COLO668 (cell line): ENCODE measurements around the gene LDB2.
"Not testable (repeated sequence)": the region's sequence is repeated elsewhere in the genome, so short reads cannot be mapped to it uniquely, and the experiment has no call there.

Experiments
- DNase-seq: peaks from one replicate; lab custom pipeline; 2025; ENCODE audit not compliant: unreplicated experiment; lab: John Stamatoyannopoulos, UW

LDB2 gene

DNA sequence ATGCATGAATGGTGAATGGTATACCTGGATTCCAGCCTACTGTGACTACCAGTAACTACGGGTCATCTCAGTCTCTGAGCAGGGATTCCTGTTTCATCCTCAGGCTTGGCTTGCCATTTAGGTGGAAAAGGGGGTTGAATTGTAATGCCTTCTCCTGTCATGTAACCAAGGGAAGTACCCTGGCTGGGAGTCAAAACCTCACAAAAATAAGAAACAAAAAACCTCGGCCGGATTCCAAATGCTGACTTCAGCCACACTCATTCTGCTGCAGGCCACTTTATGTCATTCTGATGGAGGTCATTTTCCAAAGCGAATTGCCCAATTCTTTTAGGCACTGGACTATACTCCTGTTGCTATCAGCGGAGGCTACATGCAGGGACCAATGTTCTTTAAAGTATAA lies 324.7 kb downstream of the LDB2 start:
- no peak for DNase-seq

DNA sequence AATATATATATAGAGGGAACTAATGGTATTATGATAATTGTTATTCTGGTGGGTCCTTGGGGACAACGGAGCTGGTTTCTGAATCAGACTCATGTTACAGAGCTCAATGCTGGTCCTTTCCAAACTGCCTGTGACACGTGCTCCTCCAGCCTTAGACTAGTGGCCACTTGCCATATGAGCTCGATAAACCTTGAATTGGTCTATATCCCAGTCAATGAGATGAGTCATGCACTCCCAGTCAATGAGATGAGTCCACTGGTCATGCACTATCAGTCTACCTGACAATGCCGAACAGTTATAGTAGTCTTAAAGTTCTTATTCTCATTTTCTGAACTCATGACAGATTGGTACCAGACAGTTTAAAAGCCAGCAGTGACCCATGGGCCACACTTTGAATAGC lies 325.2 kb downstream of the LDB2 start:
- DNase-seq, result no peak

DNA sequence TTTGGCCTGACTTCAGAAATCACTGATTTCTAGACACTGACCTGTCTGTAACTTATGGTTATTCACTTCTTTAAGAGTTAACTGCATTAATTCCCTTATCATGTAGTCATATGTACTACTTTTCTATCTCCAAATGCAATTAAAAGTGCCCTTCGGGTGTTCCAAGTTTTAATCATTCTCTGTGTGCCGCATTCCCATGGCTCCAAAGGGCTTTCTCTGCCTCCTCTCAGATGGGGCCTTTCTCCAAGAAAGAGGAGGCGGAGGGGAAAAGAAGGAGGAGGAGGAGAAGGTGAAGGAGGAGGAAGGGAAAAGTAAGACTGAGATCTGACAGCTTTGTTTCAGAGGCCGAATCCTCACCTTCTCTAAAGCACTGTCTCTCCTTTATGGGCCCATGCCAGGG lies 325.8 kb downstream of the LDB2 start:
- DNase-seq, result no peak

DNA sequence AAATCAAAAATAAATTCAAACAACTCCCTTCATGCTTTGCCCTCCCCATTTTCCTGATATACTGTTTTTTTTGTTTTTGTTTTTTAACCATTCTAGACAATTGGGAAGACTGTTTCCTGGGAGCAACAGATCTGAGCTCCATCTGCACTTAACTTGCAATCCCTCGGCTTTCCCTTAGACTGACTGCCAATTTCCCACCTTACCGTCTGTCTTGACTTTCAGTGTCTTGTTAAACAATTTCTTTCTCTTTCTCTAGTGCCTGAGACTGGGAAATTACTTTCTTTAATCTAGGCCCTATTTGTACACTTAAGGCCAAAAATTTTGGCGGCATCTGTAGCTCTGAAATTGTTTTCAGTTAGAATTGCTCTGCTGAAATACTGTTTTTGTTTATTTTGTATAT lies 326.3 kb downstream of the LDB2 start:
- no peak for DNase-seq

DNA sequence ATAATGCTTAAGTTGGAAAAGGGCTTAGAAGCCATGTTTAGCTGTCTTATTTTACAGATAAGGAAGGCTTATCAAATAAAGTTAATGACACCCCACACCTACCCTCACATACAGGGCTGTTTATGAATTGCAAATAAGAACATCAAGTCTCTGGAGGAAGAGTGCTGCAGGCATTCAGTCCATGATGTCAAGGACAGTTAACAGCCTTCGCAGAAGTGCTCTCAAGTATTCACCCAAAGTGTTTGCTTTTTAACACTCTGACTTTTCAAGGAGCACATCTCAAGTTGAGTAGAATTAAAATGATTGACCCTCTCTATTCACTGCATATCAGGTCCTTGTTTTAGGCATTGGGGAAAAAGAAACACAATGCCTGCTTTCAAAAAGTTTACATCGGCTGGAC lies 328.7 kb downstream of the LDB2 start:
- DNase-seq, result no peak

DNA sequence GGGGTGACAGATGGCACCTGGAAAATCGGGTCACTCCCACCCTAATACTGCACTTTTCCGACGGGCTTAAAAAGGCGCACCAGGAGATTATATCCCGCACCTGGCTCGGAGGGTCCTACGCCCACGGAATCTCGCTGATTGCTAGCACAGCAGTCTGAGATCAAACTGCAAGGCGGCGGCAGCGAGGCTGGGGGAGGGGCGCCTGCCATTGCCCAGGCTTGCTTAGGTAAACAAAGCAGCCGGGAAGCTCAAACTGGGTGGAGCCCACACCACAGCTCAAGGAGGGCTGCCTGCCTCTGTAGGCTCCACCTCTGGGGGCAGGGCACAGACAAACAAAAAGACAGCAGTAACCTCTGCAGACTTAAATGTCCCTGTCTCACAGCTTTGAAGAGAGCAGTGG lies 341.1 kb downstream of the LDB2 start:
- DNase-seq, result not testable (repeated sequence)

DNA sequence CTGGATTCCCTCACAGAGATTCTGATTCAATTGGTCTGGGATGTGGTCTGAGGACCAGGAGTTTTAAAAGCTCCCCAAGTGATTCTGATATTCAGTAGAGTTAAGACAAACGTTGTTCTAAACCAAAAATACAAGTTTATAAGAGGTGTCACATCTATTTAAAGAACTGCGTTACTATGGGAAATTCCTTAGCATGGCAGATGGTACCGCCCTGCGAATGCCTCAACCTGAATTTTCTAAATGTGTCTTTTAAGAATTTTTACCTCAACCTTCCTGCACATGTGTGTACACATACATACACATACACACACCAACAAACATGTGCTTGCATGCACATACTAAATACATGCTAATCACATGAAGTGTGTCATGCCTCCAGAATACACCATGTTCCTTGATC lies 343.3 kb downstream of the LDB2 start:
- DNase-seq, result no peak

DNA sequence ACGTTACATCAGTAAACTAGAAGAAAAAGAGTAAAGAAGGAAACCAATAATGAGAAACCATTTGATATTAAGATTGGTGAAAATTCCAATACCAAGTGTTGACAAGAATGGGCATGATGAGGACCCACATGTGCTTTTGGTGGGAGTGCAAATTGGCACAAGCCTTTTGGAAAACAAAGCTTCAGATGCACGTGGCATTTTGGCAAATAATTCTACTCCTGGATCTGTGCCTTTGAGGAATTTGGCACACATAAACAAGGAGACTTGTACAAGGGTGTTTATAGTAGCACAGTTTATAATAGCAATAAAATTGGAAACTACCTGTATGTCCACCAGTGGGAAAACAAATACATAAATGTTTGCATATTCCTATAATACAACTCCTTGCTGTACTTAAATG lies 347.9 kb downstream of the LDB2 start:
- DNase-seq, result no peak

DNA sequence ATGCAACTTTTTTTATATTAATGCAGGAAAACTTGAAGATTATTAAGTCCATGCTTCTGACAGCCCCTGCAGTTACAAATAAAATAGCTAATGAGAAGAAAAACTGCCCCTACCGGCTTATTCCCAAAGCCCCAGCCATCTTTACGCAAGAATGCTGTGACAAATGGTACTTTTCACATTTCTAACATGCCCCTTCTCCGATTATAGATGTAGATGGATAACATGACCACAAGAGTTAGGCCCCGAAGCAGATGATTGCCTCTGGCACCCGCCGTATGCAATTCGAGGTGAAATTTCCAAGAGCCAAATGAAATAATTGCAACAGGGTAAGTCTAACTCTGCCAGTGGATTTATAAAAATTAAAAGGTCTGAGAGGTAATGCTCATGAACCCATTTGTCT lies 352.8 kb downstream of the LDB2 start:
- DNase-seq, result no peak

DNA sequence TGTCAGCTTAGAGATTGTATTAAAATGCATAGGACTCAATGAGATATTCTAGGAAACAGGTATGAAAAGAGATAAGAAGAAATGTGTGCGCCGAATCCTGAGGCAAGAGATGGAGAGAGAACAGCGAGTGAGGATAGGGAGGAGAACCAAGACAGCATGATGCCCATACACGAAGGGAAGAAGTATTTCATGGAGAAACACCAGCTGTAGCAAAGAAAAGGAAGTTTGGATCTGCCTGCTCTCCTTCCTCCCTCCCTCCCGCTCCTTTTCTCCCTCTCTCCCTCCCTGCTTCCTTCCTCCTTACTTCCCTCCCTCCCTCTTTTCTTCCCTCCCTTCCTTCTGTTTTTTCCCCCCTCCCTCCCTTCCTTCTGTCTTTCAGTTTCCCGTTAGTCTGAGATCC lies 353.6 kb downstream of the LDB2 start:
- no peak for DNase-seq

DNA sequence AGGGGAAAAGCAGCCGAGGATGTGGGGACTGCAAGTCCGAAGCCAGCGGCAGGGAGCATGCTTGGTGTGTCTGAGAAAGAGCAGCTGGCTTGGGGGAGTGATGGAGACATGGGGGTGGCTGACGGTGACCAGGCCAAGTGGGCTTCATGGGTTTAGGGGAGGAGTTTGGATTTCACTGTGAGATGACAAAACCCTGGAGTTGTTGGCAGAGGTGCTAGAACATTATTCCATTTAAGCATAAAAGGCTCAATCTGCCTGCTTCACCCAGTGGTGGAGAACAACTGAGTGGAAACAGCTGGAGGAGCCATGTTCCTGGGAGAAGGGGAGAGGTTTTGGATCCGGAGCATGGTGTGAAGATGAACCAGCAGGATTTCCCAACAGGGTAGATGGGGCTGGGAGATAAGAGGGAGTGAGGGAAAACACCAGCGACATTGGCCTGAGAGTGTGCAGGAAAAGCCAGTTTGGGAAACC lies 354.2 kb downstream of the LDB2 start:
- no peak for DNase-seq

DNA sequence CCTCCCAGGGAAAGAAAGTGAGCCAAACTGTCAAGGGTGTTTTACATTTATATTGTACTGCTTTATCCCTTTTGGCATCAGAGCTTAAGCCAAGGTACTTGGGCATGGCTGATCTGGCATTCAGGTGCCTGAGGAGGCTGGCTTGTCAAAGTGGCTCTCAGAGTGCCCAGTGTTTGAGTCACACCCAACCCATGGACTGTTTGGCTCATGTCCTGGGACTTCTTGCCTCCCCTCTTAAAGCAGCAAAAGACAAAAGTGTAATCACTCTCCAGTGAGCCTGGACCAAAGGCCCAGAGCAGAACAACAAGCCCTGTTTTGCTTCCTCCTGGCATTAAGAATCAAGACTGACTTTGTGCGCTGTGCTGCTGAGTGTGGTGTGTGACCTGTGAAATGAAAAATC lies 360.5 kb downstream of the LDB2 start:
- no peak for DNase-seq

DNA sequence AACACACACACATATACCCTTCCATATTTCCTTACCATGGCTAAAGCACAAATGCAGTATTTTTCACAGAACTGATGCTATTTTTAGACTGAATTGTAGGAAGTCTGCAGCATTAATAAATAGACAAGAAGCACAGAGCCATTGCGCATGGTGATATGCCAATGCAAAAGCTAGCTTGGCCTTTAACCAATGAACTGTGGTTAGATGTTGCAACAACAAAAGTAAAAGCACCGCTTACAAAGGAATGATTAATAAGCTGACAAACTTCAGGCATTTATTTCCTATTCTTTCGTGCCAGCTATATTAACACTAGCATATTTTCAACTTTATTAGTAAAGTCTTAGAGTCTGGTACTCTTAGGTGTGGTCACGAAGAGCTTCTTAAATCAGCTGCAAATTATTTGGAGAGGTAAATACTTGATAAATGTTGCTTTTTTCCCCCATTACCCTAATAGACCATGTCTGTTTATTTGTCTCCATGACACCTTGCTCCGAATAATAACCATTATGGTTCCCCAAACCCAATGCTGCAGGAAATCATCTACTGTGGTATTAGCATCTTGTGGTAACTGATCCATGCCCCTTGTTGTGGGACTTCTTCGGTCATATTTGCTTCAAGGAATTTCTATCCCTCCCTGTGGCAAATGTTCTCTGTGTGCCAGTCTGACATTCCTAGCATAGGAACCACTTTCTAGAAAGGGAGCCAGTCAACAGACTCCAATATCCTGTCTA lies 366.0 kb downstream of the LDB2 start:
- DNase-seq, result no peak

DNA sequence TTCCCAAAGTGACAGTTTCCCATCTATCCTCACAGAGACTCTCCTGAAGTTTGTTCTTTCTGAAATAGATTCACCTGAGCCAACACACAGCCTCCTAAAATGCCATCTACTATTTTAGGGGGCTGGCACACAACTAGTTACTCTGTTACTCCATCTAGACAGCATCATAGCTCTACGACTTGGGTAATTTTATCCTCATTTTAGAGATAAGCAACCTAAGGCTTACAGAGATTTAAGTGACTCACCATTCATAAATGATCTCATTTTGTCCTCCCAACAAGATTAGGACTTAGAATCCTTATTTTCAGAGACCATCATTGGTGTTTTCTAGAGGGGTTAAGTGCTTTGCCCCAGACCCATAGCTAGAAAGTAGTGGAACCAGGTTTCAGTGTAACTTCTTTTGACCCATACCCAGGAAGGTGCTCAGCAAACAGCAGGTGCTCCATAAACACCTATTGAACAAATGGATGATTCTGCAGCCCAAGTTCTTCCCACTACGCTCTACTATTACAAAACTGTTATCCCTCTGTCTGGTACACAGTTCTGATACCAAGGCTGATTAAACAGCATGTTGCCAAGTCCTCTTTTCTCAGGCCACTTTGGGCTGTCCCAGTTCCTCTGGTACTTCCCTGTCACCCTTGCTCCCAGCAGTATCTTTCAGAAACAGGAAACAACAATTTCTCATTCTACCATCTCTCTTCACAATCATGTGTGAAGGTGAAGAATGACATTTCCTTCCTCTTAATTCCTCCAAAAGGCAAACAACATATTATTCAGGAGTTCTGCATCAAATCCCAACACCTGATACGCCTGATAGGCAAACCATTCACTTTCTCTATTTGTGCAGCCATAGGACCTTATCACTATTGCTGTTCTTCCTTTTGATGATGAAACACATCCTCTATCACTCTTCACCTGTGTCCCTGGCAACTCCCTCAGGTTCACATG lies 367.5 kb downstream of the LDB2 start:
- no peak for DNase-seq

DNA sequence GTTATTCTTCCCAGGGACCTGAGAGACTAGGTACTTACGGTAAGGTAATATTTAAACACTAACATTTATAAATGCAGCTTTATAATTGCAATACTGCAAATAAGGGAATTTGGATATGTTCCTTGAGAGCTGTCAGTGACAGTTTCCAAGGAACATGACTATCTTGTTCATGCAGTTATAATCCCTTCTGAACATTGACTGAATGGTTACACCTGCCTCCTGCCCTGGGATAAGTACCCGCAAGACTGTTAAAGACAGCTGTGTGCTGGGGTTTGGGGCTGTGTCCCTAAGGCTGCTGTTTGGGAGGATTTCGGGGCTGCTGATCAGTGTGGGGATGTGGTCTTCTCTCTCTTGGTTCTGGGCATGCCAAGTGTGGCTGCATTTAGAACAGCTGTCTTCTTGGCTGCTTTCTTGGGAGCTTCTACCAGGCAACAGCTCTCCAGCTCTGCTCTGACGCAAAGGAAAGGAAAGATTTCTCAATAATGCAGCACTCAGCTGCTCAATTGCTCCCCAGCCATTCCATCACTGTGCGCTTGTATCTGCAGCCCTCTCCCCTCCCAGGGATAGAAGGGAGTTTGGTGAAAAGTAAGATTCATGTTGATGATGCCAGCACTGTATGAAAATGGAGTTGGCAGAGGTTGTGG lies 373.4 kb downstream of the LDB2 start:
- no peak for DNase-seq

DNA sequence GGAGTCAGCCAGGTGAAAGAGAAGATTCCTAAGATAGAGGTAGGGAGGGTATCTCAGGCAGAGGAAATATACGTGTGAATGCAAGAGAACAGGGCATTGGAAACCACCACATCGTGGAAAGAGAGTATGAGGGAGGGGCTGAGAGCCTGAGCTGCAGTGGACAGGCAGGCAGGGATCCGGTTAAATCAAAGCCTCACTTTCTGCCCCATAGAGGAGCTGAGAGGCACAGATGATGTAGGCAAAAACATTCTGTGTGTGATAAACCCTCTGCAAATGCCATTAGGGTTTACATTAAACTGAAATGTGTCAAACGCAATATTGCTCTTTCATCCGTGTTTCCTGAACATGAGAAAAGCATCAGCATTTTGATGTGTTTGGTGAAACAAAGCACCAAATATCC lies 374.0 kb downstream of the LDB2 start:
- no peak for DNase-seq

DNA sequence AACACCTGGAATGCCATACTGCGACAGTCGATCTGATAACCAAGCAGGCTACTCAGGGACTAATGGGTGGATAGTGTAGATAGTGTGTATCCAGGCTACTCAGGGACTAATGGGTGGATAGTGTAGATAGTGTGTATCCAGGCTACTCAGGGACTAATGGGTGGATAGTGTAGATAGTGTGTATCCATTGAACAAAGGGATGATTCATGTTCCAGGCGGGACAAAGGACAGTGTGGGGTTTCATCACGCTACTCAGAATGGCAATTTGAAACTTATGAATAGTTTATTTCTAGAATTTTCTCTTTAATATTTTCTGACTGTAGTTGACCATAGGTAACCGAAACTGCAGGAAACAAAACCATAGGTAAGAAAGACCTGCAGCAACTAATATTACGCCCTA lies 374.9 kb downstream of the LDB2 start:
- DNase-seq, result not testable (repeated sequence)

DNA sequence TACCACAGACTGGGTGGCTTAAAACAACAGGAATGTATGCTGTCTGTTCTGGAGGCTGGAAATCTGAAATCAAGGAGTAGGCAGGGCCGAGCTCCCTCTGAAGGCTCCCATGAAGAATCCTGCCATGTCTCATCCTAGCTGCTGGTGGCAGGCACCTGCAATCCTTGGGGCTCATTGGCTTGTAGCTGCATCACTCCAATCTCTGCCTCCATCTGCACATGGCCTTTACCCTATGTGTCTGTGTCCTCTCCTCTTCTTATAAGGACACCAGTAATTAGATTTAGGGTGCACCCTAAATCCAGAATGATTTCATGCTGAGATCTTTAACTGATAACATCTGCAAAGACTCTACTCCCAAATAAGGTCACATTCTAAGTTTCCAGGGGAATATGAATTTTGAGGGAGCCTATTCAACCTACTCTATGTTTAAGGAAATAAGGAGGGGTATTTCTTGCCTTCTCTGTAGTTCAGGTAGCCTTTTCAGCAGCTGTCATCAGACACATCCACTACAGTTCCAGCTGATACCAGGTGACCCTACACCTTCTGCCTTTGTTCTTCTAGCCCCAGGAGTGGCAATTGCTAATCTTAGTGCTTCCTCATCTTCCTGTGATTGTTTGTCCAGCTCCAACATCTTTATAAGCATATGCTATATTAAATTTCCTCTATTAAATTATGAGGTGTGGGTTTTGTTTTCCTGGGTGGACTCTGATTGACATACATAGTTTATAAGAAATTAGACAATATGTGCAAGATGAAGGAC lies 377.1 kb downstream of the LDB2 start:
- no peak for DNase-seq

DNA sequence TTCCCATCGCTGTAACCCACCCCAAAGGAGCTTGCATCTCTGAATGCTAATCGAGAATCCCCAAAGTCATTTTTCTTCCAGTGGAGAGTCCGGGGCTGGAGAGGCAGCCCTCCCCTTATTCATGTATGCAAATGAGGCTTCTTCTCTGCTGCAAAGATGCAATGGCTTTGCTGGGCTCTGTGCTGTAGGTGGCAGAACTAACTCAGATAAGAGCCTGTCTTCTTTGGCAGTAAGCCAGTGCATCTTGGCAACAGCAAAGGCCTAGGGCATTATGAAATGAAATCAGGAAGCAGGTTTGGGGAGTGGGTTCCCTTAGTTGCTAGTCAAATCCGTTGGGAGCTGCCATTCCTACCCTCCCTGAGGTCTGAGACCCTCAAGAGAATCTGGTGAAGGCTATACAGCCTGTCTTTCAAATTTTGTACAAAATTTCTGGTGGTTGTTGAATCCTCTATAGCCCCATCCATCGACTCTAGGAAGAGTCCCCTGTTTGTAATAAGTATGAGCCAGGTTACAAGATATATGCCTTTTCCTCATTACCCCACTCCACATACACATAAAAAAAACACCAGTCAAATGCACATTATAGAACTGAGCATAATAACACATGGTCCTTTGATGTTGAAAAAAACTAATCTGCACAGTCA lies 381.5 kb downstream of the LDB2 start:
- no peak for DNase-seq

DNA sequence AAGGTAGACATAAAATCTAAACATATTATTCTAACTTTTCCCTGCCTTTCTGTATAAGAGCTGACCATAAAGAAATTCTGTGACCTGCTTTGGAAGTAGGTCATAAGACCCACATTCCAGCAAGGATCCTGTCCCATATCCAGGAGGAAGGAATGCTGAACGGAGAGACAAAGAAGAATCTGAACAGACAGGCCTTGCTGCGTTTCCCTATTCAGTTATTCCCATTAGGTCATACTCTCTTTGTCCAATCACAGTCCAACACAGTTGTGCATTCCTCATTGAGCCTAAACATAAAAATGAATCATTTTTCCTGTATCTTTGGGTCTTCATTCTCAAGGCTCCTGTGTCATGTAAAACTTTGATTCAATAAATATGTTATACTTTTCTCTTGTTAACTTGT lies 384.6 kb downstream of the LDB2 start:
- no peak for DNase-seq

DNA sequence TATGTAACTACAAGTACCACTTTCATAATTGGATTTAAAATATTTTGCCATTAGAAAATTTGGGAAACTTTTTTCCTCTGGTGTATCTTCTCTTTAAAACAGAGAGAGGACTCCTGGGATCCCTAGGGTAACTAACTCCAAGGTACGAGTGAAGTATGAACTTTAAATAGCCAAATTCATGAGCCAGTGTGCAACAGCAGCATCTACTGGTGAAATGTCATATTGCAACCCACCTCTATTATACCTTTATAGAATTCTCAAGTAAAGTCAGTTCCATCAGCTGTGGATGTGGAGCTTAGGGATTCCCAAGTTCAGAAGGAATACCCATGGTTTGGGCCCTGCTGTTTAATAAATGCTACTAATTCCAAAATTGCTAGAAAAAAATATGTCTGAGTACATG lies 389.5 kb downstream of the LDB2 start:
- DNase-seq, result peak; percentile 4
